HepG2 (cell line): Measurements from ENCODE around the gene RPL31. TPM values are rescaled to one million over a fixed set of nuclear protein-coding genes. Genes with fewer than 3 reads are reported as not detected.

ENCODE experiments used
- AGO2 ChIP-seq: fragments of 200-400 bp; formaldehyde crosslinking; optimal IDR thresholded peaks from 2 replicates; pipeline ENCODE3; 2017; ENCODE audit warnings: mild to moderate bottlenecking, low read depth, low read length, moderate library complexity
- GFI1 ChIP-seq: sonication (generic); formaldehyde crosslinking; IDR thresholded peaks from 2 replicates; pipeline ENCODE4 v1.5.0; 2020; ENCODE audit warnings: missing genetic modification reagents, mild to moderate bottlenecking, borderline replicate concordance
- HNRNPK ChIP-seq: fragments of 200-400 bp; formaldehyde crosslinking; IDR thresholded peaks from 2 replicates; pipeline ENCODE4 v1.6.1; 2018; ENCODE audit warnings: low read length, low read depth, moderate library complexity, mild to moderate bottlenecking; ENCODE audit not compliant: poor library complexity, severe bottlenecking
- KDM1A ChIP-seq: IDR thresholded peaks from 2 replicates; pipeline ENCODE4 v1.6.1; 2016; ENCODE audit warnings: missing compliant biosample characterization
- KDM6A ChIP-seq: IDR thresholded peaks from 2 replicates; pipeline ENCODE4 v1.6.1; 2016; ENCODE audit warnings: low read depth
- NCOR1 ChIP-seq: fragments of 200-600 bp; sonication (generic); IDR thresholded peaks from 2 replicates; pipeline ENCODE4 v1.7.0; 2017; ENCODE audit warnings: antibody characterized with exemption, low read length, borderline replicate concordance
- SAFB2 ChIP-seq: sonication (generic); formaldehyde crosslinking; IDR thresholded peaks from 2 replicates; pipeline ENCODE4 v1.5.1; 2020; ENCODE audit warnings: missing genetic modification reagents, low read depth, mild to moderate bottlenecking, borderline replicate concordance
- SALL1 ChIP-seq: sonication (generic); formaldehyde crosslinking; IDR thresholded peaks from 2 replicates; pipeline ENCODE4 v1.8.0; 2022; ENCODE audit warnings: mild to moderate bottlenecking, missing genetic modification reagents
- SUZ12 ChIP-seq: fragments of 150-350 bp; IDR thresholded peaks from 2 replicates; pipeline ENCODE4 v1.6.1; 2014; ENCODE audit warnings: low read depth, low read length
- TRAFD1 ChIP-seq: sonication (generic); formaldehyde crosslinking; IDR thresholded peaks from 2 replicates; pipeline ENCODE4 v1.5.1; 2020; ENCODE audit warnings: missing genetic modification reagents, mild to moderate bottlenecking, borderline replicate concordance
- ZFAT ChIP-seq: sonication (generic); formaldehyde crosslinking; conservative IDR thresholded peaks from 2 replicates; pipeline ENCODE4 v1.8.1; 2023; ENCODE audit warnings: missing genetic modification reagents, inconsistent platforms
- ZIK1 ChIP-seq: sonication (generic); formaldehyde crosslinking; IDR thresholded peaks from 2 replicates; pipeline ENCODE4 v1.5.0; 2020; ENCODE audit warnings: mild to moderate bottlenecking, low read depth, missing genetic modification reagents, borderline replicate concordance
- ZNF256 ChIP-seq: sonication (generic); formaldehyde crosslinking; conservative IDR thresholded peaks from 2 replicates; pipeline ENCODE4 v1.4.0; 2020; ENCODE audit warnings: missing genetic modification reagents
- ZNF350 ChIP-seq: sonication (generic); formaldehyde crosslinking; IDR thresholded peaks from 2 replicates; pipeline ENCODE4 v1.4.0; 2020; ENCODE audit warnings: mild to moderate bottlenecking, low read depth, missing genetic modification reagents, borderline replicate concordance
- ZNF431 ChIP-seq: sonication (generic); formaldehyde crosslinking; IDR thresholded peaks from 2 replicates; pipeline ENCODE4 v1.9.0; 2022; ENCODE audit warnings: missing genetic modification reagents, low read depth, mild to moderate bottlenecking, borderline replicate concordance
- ZNF777 ChIP-seq: sonication (generic); formaldehyde crosslinking; IDR thresholded peaks from 2 replicates; pipeline ENCODE4 v1.4.0; 2020; ENCODE audit warnings: missing genetic modification reagents
- ZSCAN21 ChIP-seq: sonication (generic); formaldehyde crosslinking; IDR thresholded peaks from 2 replicates; pipeline ENCODE4 v1.8.0; 2022; ENCODE audit warnings: mild to moderate bottlenecking, missing genetic modification reagents, moderate library complexity, borderline replicate concordance
- polyA plus RNA-seq, 8 experiments: library from polyadenylated mRNA; depleted of rRNA in 3 of 8; stranded (reverse) in 7 of 8; unstranded in 1 of 8; fragments of >200 nt; fragmentation: Illumina TruSeq in 4 of 8; extraction: Trizol in 4 of 8; gene quantifications; 2 replicates each; pipeline versions ENCODE4 v1.2.1 to v1.2.3, GENCODE V29; 2011 to 2016; ENCODE audit warnings: low read depth in 4 of 8, missing spikeins in 1 of 8, mixed read lengths in 1 of 8; ENCODE audit not compliant: insufficient read depth in 1 of 8
- total RNA-seq, 5 experiments: library from RNA; depleted of rRNA; stranded (reverse); fragments of >200 nt; fragmentation: Illumina TruSeq; extraction: Trizol; gene quantifications; 2 replicates each; pipeline ENCODE4 v1.2.3, GENCODE V29; 2016; ENCODE audit warnings: low read depth in 1 of 5
- TF ChIP-seq, protein P1 (sequence below): sonication (generic); formaldehyde crosslinking; IDR thresholded peaks from 2 replicates; pipeline ENCODE4 v1.4.0; 2020; ENCODE audit warnings: missing genetic modification reagents, borderline replicate concordance
- TF ChIP-seq, protein P2 (sequence below): sonication (generic); formaldehyde crosslinking; IDR thresholded peaks from 2 replicates; pipeline ENCODE4 v1.5.1; 2020; ENCODE audit warnings: mild to moderate bottlenecking, missing genetic modification reagents
- TF ChIP-seq, protein P3 (sequence below): sonication (generic); formaldehyde crosslinking; IDR thresholded peaks from 2 replicates; pipeline ENCODE4 v1.5.0; 2020; ENCODE audit warnings: mild to moderate bottlenecking, missing genetic modification reagents

RPL31 gene
- total and polyA plus RNA-seq, 2 of the 13 experiments (the other 11 are each of a cell fraction or from before 2014, with no cell fraction given): 3,331 to 3,582 TPM

- TF ChIP-seq SAFB2 (CRISPR knock-in tag) (no peak), HNRNPK (no peak), ZFAT (CRISPR knock-in tag) (no peak), SUZ12 (no peak), ZNF431 (CRISPR knock-in tag) (no peak), SALL1 (no peak), ZNF777 (no peak), NCOR1 (no peak), ZIK1 (CRISPR knock-in tag) (no peak), ZNF350 (CRISPR knock-in tag) (no peak), AGO2 (no peak), ZNF256 (peak; percentile 4; the same call in 1 of the 2 replicates), ZSCAN21 (CRISPR knock-in tag) (no peak), KDM1A (CRISPR knock-in tag) (no peak), KDM6A (CRISPR knock-in tag) (no peak), GFI1 (no peak), TRAFD1 (no peak; the same call in 1 of the 2 replicates)
- TF ChIP-seq, protein P1, sequence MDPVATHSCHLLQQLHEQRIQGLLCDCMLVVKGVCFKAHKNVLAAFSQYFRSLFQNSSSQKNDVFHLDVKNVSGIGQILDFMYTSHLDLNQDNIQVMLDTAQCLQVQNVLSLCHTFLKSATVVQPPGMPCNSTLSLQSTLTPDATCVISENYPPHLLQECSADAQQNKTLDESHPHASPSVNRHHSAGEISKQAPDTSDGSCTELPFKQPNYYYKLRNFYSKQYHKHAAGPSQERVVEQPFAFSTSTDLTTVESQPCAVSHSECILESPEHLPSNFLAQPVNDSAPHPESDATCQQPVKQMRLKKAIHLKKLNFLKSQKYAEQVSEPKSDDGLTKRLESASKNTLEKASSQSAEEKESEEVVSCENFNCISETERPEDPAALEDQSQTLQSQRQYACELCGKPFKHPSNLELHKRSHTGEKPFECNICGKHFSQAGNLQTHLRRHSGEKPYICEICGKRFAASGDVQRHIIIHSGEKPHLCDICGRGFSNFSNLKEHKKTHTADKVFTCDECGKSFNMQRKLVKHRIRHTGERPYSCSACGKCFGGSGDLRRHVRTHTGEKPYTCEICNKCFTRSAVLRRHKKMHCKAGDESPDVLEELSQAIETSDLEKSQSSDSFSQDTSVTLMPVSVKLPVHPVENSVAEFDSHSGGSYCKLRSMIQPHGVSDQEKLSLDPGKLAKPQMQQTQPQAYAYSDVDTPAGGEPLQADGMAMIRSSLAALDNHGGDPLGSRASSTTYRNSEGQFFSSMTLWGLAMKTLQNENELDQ: no peak
- TF ChIP-seq, protein P2, sequence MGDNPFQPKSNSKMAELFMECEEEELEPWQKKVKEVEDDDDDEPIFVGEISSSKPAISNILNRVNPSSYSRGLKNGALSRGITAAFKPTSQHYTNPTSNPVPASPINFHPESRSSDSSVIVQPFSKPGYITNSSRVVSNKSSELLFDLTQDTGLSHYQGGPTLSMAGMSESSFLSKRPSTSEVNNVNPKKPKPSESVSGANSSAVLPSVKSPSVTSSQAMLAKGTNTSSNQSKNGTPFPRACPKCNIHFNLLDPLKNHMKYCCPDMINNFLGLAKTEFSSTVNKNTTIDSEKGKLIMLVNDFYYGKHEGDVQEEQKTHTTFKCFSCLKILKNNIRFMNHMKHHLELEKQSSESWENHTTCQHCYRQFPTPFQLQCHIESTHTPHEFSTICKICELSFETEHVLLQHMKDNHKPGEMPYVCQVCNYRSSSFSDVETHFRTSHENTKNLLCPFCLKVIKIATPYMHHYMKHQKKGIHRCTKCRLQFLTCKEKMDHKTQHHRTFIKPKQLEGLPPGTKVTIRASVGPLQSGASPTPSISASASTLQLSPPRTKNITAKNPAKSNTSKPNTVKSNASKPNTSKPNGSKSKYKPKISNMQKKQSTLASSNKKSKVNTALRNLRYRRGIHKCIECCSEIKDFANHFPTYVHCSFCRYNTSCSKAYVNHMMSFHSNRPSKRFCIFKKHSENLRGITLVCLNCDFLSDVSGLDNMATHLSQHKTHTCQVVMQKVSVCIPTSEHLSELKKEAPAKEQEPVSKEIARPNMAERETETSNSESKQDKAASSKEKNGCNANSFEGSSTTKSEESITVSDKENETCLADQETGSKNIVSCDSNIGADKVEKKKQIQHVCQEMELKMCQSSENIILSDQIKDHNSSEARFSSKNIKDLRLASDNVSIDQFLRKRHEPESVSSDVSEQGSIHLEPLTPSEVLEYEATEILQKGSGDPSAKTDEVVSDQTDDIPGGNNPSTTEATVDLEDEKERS (CRISPR knock-in tag): no peak
- TF ChIP-seq, protein P3, sequence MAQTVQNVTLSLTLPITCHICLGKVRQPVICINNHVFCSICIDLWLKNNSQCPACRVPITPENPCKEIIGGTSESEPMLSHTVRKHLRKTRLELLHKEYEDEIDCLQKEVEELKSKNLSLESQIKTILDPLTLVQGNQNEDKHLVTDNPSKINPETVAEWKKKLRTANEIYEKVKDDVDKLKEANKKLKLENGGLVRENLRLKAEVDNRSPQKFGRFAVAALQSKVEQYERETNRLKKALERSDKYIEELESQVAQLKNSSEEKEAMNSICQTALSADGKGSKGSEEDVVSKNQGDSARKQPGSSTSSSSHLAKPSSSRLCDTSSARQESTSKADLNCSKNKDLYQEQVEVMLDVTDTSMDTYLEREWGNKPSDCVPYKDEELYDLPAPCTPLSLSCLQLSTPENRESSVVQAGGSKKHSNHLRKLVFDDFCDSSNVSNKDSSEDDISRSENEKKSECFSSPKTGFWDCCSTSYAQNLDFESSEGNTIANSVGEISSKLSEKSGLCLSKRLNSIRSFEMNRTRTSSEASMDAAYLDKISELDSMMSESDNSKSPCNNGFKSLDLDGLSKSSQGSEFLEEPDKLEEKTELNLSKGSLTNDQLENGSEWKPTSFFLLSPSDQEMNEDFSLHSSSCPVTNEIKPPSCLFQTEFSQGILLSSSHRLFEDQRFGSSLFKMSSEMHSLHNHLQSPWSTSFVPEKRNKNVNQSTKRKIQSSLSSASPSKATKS: no peak
Observed at GRCh38 chr2:101002562-101003277, 631 bp downstream of the RPL31 start (continued).
